T-helper 22 cell (primary cell): ENCODE measurements around the gene CFAP157.

ENCODE experiments used
- DNase-seq: peaks from one replicate; pipeline ENCODE4 v3.0.0-alpha.2; 2020; ENCODE audit warnings: low read depth

The CFAP157 gene

GRCh38 chr9:127693143-127693542 lies 13.6 kb upstream of the CFAP157 start:
- DNase-seq = no peak

DNA sequence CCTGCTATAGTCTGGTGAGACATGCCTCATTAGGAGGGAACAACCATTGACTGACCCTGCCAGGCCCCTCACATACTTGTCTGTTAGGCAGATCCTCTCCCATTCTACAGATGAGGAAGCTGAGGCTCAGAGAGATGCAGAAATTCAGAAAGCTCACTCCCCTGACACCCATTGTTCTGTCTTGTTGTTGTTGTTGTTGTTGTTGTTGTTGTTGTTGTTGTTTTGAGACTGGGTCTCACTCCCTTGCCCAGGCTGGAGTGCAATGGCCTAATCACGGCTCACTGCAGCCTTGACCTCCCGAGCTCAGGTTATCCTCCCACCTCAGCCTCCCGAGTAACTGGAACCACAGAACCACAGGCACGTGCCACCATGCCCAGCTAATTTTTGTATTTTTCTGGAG lies 13.1 kb upstream of the CFAP157 start:
- no peak for DNase-seq

DNA sequence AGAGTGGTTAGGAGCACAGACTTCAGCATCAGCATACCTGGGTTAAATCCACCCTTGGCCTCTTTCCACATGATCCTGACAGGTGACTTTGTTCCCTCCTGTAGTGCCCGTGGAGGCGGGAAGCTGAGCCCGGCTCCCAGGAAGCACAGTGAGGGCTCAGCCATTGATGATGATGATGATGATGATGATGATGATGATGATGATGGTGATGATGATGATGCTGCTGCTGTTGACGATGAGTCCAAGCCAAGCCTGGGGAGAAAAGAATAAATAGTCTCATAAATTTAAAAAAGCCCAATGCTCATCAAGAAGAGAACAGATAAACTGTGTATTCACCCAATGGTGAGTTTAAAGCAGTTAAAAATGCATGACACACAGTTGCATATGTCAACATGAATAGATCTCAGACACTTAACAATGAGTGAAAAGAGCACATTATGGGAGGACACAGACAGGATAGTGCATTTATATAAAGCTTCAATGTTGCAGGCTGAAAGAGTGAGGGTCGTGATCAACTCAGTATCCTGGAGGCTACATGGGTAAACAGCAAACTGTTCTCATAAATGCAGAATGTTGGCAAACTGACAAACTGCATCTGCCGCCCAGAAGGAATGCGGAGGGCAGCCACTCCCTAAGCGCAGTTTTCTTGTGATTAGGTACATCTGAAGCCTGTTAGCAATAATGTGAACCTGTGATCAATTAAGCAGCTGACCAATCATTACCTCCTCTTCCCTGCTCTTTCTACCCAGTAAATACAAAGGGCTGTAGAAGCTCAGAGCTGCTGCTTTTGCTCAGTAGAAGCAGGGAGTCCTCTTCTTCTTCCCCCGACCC lies 11.7 kb upstream of the CFAP157 start:
- DNase-seq = no peak

GRCh38 chr9:127697575-127697974 lies 9.2 kb upstream of the CFAP157 start:
- no peak for DNase-seq

- no peak for DNase-seq
These were observed 8.4 kb upstream of the CFAP157 start for GRCh38 chr9:127698386-127698785.

DNA sequence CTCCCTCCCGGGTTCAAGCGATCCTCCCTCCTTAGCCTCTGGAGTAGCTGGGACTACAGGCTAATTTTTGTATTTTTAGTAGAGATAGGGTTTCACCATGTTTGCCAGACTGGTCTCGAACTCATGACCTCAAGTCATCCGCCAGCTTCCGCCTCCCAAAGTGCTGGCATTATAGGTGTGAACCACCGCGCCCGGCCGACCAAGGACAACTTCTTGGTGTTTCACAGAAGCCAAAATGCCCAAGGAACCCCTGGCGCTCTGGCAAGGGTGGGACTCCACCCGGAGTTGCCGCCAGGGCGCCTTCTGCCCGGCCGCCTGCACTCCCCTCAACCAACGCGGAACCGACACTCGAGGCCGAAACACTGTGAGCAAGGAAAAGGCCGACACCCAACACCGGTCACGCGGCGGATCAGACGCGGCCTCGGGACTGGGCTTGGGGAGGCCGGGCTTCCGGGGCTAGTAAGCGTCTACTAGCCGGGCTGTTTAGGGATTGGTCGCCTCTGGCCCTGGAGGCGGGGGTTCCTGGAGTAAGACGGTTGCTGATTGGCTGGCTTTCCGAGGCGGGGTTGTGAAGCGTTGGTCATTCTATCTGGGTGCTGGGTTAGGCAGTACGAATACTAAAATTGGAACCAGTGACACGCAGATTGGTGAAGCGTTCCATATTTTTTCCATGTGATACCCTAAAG lies 7.7 kb upstream of the CFAP157 start:
- DNase-seq = peak; percentile 70

- DNase-seq = no peak
These were observed 6.6 kb upstream of the CFAP157 start for GRCh38 chr9:127700140-127700539.

- no peak for DNase-seq
These were observed 6.1 kb upstream of the CFAP157 start for GRCh38 chr9:127700594-127701255.

DNA sequence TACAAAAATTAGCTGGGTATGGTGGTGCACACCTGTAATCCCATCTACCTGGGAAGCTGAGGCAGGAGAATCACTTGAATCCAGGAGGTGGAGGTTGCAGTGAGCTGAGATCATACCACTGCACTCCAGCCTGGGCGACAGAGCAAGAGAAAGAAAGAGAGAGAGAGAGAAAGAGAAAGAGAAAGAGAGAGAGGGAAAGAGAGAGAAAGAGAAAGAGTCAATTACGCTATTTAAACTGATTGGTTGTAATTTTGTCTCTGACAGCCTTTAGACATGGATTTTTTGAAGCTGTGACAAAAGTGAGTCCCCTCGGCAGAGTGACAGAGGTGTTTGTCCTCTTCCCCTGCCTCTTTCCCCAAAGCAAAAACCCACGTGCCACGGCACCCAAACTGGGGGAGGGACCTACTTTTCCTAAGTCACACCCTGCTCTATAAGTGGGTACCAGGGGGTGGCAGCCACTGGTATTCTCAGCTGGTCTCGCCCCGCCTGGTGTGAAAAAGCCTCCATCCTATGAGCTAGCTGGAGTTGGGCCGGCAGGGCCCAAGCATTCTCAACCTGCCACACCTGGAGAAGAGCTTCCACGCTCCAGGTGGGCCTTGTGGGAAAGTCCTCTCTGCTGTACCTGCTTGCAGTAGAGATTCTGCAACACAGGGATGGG lies 3.4 kb upstream of the CFAP157 start:
- no peak for DNase-seq

DNA sequence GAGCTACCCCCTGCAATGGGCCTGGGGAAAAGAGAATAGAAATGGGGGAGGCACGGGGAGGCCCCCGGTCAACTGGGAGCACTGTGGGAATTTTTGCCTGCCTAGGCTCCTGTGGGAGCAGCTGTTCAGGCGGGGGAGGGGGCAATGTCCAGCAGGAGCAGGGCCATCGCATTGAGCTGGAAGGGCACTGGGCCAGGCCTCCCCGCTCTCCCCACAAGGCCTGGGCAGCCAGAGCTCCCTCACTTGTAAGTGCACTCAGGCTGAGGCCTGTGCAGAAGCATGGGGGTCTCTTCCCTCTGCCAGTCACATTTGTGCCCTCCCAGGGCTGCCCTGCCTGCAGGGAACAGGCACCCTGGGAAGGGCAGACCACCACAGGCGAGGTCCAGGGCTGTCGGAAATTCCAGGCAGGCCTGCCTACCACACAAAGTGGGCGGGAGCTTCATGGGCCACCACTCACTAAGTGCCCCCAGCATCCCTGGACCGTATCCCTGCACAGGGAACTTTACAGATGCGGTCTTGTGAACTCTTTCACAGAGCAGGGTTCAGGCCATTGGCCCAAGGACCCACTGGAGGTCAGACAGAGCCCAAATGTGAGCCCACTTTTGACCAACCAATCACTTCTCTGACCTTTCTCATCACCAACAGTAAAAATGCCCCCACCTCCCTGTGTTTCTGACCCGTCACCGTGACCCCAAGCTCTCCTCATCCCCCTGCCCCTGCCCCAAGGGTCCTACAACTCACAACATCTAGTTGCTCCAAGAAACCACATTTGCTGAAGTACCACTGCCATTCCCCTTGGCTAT lies 1.0 kb upstream of the CFAP157 start:
- DNase-seq = no peak

DNA sequence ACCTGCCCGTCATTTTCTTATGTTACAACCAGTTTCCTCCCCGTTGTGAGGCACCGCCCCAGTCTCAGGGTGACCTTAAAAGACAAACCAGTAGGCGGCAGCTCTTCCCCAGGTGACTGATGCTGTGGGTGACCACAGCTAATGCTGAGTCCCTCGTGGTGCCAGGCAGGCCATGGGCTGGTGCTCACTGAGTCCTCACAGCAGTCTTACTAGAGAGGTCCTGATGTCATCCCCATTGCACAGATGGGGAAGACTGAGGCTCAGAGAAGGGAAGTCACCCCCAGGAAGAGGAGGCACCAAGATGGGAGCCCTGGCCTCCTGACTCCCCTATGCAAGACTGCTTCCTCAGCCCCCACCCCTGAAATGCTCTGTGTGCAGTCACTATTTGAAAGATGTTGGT lies 978 bp downstream of the CFAP157 start:
- DNase-seq = no peak

GRCh38 chr9:127708952-127709587 lies 2.3 kb downstream of the CFAP157 start:
- no peak for DNase-seq

DNA sequence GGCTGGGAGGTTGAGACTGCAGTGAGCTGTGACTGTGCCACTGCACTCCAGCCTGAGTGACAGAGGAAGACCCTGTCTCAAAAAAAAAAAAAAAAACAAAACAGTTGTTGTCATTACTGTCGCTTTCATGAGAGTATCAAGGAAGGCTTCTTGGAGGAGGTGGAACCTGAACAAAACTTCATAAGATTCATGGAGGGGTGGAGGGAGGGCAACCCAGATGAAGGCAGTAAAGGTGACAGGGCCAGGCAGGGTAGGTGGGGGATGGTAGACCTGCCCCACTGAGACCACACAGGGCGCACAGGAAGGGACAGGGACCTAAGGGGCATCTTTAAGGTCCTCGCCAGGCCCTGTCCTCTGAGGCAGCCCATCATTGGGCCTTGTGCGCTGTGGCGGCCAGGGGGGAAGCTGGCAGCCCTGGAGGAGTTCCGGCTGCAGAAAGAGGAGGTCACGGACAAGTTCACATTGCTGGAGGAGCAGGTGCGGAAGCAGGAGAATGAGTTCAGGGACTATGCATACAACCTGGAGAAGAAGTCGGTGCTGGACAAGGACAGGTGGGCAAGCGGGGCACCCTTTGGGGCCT lies 3.5 kb downstream of the CFAP157 start:
- no peak for DNase-seq

DNA sequence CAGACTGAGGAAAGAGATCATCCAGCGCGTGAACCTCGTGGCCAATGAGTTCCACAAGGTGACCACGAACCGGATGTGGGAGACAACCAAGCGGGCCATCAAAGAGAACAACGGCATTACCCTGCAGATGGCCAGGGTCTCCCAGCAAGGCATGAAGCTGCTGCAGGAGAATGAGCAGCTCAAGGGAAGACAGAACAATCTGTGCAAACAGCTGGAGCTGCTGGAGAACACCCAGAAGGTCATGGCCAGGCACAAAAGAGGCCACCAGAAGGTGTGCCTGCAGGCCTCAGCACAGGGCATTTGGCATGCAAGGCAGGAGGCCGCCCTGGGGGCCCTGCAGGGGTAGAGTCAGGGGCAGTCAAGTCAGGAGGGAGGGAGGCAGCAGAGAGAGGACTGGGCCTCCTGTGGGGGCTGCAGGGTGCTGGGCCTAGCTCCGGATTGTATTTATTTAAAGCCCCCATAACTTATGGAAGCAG lies 4.5 kb downstream of the CFAP157 start:
- DNase-seq = no peak

- DNase-seq = no peak
These were observed 5.1 kb downstream of the CFAP157 start for GRCh38 chr9:127711831-127712274.

DNA sequence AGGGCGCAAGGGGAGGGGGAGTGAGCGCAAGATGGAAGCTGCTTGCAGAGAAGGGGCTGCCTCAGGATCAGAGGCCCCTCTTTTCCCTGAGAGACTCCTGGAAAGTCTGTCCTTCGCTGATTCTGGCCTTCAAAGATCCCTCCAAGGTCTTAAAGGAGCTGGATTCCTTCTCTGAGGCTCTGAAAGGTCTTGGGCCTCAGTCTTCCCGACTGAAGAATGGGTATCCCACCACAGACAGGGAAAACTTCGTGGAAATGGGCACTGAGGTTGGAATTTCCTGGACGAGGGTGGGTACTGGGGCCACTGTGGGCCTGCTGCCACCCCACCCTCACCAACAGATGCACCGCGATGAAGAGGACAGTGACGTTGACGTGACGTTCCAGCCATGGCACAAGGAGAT lies 5.6 kb downstream of the CFAP157 start:
- no peak for DNase-seq

- no peak for DNase-seq
These were observed 6.1 kb downstream of the CFAP157 start for GRCh38 chr9:127712867-127713266.

GRCh38 chr9:127714020-127714750 lies 7.4 kb downstream of the CFAP157 start:
- no peak for DNase-seq

- DNase-seq = no peak
These were observed 8.2 kb downstream of the CFAP157 start for GRCh38 chr9:127714951-127715469.
